ENCODE data around the gene ANKRD6.

DNA sequence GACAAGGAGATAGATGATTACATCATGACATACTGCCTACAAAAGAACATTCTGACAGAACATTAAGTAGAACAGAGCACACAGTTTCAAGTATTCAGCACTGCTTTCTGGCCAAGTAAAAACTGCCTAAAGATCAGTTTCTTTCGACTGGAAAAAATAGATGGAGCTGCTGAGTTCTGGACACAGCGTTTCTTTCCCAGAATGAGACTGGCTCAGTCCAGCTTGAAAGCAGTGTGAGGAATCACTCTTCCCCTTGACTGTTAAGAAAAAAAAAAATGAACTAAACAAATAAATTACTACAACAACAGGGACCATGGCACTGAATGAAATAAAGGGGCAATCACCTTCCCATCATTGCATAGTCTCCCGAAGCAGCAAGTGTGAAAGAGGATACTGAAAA, 210.0 kb downstream of the ANKRD6 start:
- TF ChIP-seq GATA3 (IDR thresholded peaks at IDR 0.05; ENCODE audit: low read depth, low read length) (no peak), GATA2 (IDR thresholded peaks at IDR 0.05; ENCODE audit: low read depth, low read length) (no peak)

Measured in SH-SY5Y (cell line).